KMS-11 (cell line): ENCODE results near the gene ACP7.
"Not testable (repeated sequence)": the region's sequence is repeated elsewhere in the genome, so short reads cannot be mapped to it uniquely, and the experiment has no call there.

Experiments used
- H2AFZ ChIP-seq: fragments of 200-600 bp; sonication (generic); 2 replicates; pipeline ENCODE4 v1.6.1; 2016; ENCODE audit warnings: antibody characterized with exemption, mixed run types, low read depth
- H3K27ac ChIP-seq: fragments of 200-600 bp; sonication (generic); 2 replicates; pipeline ENCODE4 v1.6.1; 2016; ENCODE audit warnings: mild to moderate bottlenecking, mixed run types
- H3K27me3 ChIP-seq: fragments of 200-600 bp; sonication (generic); 2 replicates; pipeline ENCODE4 v1.6.1; 2017; ENCODE audit warnings: mild to moderate bottlenecking, low read depth, mixed run types, moderate library complexity; ENCODE audit not compliant: insufficient read depth
- H3K36me3 ChIP-seq: fragments of 200-600 bp; sonication (generic); 2 replicates; pipeline ENCODE4 v1.6.1; 2017; ENCODE audit warnings: mild to moderate bottlenecking, mixed run types; ENCODE audit not compliant: insufficient read depth
- H3K4me1 ChIP-seq: fragments of 200-600 bp; sonication (generic); 2 replicates; pipeline ENCODE4 v1.6.1; 2016; ENCODE audit warnings: mild to moderate bottlenecking, low read depth, mixed run types; ENCODE audit not compliant: poor library complexity, severe bottlenecking
- H3K4me2 ChIP-seq: fragments of 200-600 bp; sonication (generic); 2 replicates; pipeline ENCODE4 v1.7.0; 2016; ENCODE audit warnings: mild to moderate bottlenecking, mixed run types
- H3K4me3 ChIP-seq: fragments of 200-600 bp; sonication (generic); IDR thresholded peaks from 2 replicates; pipeline ENCODE4 v1.6.1; 2017; ENCODE audit warnings: low read depth, low read length, mixed read lengths; ENCODE audit not compliant: insufficient read depth
- H3K79me2 ChIP-seq: fragments of 200-600 bp; sonication (generic); 2 replicates; pipeline ENCODE4 v1.6.1; 2016; ENCODE audit warnings: low read depth, mixed run types; ENCODE audit not compliant: insufficient read depth
- H3K9ac ChIP-seq: fragments of 200-600 bp; sonication (generic); 2 replicates; pipeline ENCODE4 v1.6.1; 2016; ENCODE audit warnings: mild to moderate bottlenecking, mixed run types
- H4K20me1 ChIP-seq: fragments of 200-600 bp; sonication (generic); 2 replicates; pipeline ENCODE4 v1.6.1; 2016; ENCODE audit warnings: mild to moderate bottlenecking, mixed run types; ENCODE audit not compliant: insufficient read depth
- TF ChIP-seq, protein P1 (sequence below): fragments of 200-600 bp; sonication (generic); conservative IDR thresholded peaks from 2 replicates; pipeline ENCODE4 v1.6.1; 2017; ENCODE audit warnings: low read depth, mild to moderate bottlenecking, antibody characterized with exemption, low read length, moderate library complexity, mixed read lengths

Gene ACP7

DNA sequence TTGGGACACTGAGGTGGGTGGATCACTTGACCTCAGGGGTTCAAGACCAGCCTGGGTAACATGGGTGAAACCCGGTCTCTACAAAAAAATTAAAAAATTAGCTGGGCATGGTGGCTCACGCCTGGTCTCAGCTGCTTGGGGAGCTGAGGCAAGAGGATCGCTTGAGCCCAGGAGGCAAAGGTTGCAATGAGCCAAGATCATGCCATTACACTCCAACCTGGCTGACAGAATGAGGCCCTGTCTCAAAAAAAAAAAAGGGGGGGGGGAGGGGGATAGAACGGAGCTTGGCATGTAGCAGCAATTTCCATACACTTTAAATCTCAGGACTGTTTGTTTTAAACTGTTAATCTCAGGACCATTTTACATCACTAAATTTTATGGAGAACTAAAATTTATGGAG, 2.2 kb downstream of the ACP7 start:
- TF ChIP-seq, protein P1, sequence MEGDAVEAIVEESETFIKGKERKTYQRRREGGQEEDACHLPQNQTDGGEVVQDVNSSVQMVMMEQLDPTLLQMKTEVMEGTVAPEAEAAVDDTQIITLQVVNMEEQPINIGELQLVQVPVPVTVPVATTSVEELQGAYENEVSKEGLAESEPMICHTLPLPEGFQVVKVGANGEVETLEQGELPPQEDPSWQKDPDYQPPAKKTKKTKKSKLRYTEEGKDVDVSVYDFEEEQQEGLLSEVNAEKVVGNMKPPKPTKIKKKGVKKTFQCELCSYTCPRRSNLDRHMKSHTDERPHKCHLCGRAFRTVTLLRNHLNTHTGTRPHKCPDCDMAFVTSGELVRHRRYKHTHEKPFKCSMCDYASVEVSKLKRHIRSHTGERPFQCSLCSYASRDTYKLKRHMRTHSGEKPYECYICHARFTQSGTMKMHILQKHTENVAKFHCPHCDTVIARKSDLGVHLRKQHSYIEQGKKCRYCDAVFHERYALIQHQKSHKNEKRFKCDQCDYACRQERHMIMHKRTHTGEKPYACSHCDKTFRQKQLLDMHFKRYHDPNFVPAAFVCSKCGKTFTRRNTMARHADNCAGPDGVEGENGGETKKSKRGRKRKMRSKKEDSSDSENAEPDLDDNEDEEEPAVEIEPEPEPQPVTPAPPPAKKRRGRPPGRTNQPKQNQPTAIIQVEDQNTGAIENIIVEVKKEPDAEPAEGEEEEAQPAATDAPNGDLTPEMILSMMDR = no peak
- H3K4me2 ChIP-seq = no peak overlapping the region
- no peaks in the 10 kb centered on the region for H3K4me1 ChIP-seq
- H3K79me2 ChIP-seq = no peaks in the 10 kb centered on the region
- H4K20me1 ChIP-seq = no peaks in the 10 kb centered on the region
- H3K27me3 ChIP-seq = no peaks in the 10 kb centered on the region; the same call in 1 of the 2 replicates
- no peaks in the 10 kb centered on the region for H3K36me3 ChIP-seq
- no peak overlapping the region for H2AFZ ChIP-seq
- H3K27ac ChIP-seq = no peak overlapping the region
- no peak overlapping the region for H3K4me3 ChIP-seq
- H3K9ac ChIP-seq = no peak overlapping the region

DNA sequence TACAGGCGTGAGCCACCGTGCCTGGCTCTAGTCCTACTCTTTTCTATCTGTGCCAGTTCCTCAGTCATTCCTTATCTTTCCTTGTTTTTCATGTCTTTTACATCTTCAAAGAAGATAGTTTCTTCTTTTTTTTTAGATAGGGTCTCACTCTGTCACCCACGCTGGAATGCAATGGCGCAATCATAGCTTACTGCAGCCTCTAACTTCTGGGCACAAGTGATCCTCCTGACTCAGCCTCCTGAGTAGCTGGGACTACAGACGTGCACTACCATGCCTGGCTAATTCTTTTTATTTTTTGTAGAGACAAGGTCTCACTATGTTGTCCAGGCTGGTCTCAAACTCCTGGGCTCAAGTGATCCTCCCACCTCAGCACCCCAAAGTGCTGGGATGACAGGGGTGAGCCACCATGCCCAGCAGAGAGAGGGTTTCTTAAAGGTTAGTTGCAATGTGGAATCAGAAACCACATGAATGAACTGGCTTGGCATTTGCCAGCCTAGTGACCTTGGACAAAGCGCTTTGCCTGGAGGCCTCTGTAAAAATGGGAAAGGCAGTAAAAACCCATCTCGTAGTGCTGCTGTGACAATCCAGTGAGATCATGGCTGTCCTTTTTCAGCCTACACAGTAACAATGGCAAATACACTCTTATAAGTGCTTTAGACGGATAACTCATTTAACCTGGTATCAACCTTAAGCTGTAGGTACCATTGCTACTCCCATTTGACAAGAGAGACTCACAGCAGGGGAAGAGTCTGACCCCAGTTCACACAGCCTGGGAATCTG, 3.9 kb downstream of the ACP7 start:
- TF ChIP-seq, protein P1 = no peak
- no peaks in the 10 kb centered on the region for H3K79me2 ChIP-seq
- no peak overlapping the region for H3K4me2 ChIP-seq
- no peak overlapping the region for H3K27ac ChIP-seq
- H3K4me1 ChIP-seq = no peaks in the 10 kb centered on the region
- no peak overlapping the region for H2AFZ ChIP-seq
- H3K4me3 ChIP-seq = no peak overlapping the region
- no peak overlapping the region for H3K9ac ChIP-seq
- no peaks in the 10 kb centered on the region for H3K36me3 ChIP-seq
- no peaks in the 10 kb centered on the region; the same call in 1 of the 2 replicates for H3K27me3 ChIP-seq
- no peaks in the 10 kb centered on the region for H4K20me1 ChIP-seq

DNA sequence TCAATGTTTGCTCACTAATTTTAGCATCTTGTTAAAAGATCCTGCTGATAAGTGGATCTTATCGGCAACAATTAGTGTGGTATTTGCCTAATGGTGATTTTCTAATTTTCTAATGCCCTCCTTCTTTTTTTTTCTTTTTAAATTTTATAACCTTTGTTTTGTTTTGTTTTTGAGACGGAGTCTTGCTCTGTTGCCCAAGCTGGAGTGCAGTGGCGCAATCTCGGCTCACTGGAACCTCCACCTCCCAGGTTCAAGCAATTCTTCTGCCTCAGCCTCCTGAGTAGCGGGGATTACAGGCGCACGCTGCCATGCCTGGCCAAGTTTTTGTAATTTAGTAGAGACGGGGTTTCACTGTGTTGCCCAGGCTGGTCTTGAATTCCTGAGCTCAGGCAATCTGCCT, 5.8 kb downstream of the ACP7 start:
- H3K4me3 ChIP-seq, H3K27me3 ChIP-seq, H3K4me2 ChIP-seq, H3K27ac ChIP-seq, H3K4me1 ChIP-seq, H2AFZ ChIP-seq, H3K79me2 ChIP-seq, H3K36me3 ChIP-seq, H3K9ac ChIP-seq, H4K20me1 ChIP-seq: not testable (repeated sequence)

DNA sequence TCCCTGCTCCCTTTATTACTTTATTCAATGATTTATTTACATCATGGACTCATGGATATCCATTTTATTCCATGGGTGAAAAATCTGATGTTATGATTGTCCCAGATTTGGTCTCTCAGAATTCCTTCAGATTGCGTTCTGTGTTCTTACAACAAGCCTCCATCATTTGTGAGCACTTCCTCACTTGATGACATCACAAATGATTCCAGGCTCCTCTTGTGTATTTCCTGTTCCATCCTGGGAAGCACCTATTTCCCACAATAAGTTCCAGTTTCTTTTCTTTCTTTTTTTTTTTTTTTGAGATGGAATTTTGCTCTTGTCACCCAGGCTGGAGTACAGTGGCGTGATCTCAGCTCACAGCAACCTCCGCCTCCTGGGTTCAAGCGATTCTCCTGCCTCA, 6.7 kb downstream of the ACP7 start:
- Histone ChIP-seq H2AFZ (no peak overlapping the region), H3K27ac (no peak overlapping the region), H3K79me2 (no peaks in the 10 kb centered on the region)

DNA sequence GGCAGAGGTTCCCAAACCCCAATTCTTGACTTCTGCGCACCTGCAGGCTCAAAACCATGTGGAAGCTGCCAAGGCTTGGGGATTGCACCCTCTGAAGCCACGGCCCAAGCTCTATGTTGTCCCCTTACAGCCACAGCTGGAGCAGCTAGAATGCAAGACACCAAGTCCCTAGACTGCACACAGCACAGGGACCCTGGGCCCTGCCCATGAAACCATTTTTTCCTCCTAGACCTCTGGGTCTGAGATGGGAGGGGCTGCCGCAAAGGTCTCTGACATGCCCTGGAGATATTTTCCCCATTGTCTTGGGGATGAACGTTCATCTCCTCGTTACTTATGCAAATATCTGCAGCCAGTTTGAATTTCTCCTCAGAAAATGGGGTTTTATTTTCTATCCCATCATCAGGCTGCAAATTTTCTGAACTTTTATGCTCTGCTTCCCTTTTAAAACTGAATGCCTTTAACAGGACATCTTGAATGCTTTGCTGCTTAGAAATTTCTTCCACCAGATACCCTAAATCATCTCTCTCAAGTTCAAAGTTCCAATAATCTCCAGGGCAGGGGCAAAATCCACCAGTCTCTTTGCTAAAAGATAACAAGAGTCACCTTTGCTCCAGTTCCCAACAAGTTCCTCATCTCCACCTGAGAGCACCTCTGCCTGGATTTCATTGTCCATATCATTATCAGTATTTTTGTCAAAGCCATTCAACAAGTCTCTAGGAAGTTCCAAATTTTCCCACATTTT, 11.8 kb downstream of the ACP7 start:
- H4K20me1 ChIP-seq, H2AFZ ChIP-seq, H3K4me1 ChIP-seq, H3K4me3 ChIP-seq, H3K36me3 ChIP-seq, H3K27ac ChIP-seq, H3K9ac ChIP-seq, H3K4me2 ChIP-seq, H3K27me3 ChIP-seq, H3K79me2 ChIP-seq: not testable (repeated sequence)

More for the DNA sequence above, 6.7 kb downstream of the ACP7 start:
- Histone ChIP-seq H3K4me1 (no peaks in the 10 kb centered on the region), H3K9ac (no peak overlapping the region), H3K4me2 (no peak overlapping the region), H4K20me1 (no peaks in the 10 kb centered on the region), H3K36me3 (no peaks in the 10 kb centered on the region), H3K4me3 (no peak overlapping the region), H3K27me3 (no peaks in the 10 kb centered on the region; the same call in 1 of the 2 replicates)
- TF ChIP-seq, protein P1 = no peak
